HPDE6-E6E7 (cell line): ENCODE measurements around the gene RFFL.
"Not testable (repeated sequence)": the region's sequence is repeated elsewhere in the genome, so short reads cannot be mapped to it uniquely, and the experiment has no call there.

Experiments
- DNase-seq: peaks from one replicate; pipeline ENCODE4 v3.0.0; 2011; ENCODE audit warnings: missing footprints; ENCODE audit errors: extremely low spot score

RFFL gene

DNA sequence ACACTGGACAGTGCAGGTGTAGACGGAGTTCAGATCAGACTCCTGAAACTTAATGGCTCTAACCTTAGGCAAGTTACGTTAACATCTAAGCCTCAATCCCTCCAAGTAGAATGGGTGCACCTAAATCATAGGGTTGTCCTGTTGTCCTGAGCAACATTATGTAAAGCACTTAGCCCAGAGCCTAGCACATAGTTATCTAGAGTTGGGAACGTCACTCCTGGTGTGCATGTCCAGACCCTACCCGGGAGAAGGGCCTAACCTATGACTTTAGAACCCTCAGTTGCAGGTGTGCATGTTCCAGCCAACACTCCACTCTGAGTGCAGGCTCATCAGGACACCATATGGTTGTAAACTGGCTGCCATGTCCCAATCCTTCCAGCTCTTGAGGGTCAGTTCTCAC lies 57.2 kb downstream of the RFFL start:
- no peak for DNase-seq

DNA sequence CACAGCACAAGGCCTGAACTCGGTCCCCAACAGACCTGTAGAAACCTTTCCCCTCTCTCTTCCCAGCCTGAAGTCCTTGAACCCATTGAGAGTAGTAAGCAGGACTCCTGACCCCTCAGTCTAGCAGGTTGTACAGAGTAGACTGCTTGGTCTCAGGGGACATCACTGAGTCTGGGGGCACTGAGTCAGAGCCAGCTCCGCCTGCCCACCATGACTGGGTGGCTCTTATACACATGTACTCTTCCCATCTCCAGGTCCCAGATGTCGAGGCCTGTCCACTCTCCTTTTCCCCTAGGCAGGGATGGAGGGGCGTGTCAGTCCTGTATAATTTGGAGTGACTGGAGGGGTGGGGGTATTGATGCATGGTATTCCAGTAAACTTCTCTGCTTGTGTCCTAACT lies 59.7 kb downstream of the RFFL start:
- DNase-seq = no peak

DNA sequence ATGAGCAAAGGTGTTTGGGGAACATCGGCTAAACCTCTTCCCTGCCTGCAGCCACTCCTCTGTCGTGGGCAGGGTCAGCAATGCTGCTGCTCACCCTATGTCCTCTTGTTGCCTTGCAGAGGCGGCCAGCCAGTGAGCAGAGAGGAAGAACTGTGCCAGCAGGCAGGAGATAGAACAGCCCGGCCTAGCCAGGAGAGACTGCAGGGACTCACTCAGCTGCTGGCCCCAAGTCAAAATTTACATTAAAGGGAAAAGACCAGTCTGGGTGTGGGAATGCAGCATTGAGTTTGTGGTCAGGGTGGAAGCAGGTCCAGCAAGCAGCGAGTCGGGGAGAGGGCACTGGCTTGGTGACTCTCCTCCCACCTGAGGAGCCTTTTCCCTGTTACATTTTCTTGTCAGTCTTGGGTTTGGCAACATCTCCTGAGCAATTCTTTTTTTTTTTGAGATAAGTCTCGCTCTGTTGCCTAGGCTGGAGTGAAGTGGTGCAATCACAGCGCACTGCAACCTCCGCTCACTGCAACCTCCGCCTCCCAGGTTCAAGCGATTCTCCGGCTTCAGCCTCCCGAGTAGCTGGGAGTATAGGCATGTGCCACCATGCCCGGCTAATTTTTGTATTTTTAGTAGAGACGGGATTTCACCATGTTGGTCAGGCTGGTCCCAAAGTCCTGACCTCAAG lies 60.5 kb downstream of the RFFL start:
- DNase-seq = no peak

DNA sequence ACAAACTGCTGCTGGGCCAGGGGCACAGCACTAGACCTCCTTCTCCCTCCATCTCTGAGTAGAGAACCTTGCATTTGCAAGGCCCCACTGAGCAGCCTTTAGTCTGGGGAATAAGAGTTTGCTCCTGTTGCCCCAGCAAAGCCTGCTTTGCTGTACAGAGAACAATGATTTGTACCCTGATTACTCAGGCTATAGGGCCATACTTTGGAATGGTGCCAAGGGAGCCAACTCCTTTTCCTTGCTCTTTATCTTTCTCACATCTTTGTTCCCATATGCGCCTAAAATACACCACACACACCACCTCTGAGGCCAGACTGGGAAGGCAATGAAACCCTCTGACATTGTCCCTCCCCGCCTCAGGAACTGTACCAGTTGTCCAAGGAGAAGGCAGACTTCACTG lies 62.0 kb downstream of the RFFL start:
- no peak for DNase-seq

DNA sequence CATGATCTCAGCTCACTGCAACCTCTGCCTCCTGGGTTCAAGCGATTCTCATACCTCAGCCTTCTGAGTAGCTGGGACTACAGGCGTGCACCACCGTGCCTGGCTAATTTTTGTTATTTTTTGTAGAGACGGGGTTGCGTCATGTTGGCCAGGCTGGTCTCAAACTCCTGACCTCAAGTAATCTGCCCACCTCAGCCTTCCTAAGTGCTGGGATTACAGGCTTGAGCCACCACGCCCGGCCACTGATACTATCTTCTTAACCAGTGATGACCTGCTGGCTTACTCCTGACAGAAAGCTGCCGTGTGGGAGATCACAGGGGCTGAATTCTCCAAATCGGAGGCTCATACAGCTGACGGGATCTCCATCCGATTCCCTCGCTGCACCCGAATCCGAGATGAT lies 62.5 kb downstream of the RFFL start:
- not testable (repeated sequence) for DNase-seq

DNA sequence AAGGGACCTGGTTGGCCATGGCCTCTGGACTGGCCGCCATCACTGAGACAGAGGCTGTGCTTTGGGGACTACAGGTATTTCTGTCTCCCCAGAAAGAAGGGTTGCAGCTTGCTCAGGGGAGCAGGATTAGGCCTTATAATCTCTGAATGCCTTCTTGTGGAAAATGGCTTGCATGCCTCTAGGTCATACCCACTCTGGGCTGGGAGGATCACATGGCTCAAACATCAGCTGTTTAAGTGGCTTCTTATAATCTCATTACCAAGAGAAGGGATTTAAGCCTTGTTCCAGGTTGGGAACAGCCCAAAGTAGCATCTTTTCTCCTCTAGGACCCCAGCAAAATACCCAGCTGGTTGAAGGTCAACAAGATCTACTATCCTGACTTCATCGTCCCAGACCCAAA lies 64.1 kb downstream of the RFFL start:
- no peak for DNase-seq

DNA sequence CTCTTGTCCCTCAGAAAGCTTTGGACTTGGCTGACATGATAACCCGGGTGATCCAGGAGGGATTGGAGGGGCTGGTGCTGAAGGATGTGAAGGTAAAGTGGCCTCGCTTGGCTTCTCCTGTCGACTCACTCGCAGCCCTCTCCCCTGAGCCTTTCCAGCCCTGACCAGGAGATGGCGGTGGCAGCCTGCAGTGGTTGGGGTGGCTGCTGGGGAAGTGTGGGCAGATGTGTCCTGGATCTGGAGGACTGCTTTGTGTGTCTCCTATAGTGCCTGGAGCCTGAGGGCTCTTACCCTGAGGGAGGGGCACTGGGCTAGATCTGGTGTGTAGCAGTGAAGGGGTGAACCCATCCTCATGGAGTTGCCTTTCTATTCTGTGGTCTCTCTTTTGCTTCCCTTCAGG lies 65.3 kb downstream of the RFFL start:
- DNase-seq = peak; percentile 90

DNA sequence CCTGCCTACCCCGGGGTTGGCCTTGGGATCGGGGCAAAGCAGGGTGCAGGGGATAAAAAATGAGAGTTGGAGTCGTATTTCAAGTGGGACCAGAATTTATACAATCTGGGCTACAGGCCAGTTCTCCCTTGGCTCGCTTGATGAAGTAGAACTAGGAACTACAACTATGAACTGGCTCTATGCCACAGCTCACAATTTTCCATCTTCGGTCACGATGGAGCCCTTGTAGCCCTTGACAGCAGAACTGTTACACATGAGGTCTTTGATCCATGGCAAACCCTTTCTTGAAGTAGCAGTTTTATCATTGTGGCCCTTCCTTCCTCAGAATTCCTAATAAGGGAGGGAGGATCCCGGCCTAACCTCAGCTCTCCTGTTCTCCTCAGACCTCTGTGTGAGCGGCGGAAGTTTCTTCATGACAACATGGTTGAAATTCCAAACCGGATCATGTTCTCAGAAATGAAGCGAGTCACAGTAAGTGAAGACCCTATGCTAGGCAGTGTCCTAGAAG lies 66.1 kb downstream of the RFFL start:
- no peak for DNase-seq

DNA sequence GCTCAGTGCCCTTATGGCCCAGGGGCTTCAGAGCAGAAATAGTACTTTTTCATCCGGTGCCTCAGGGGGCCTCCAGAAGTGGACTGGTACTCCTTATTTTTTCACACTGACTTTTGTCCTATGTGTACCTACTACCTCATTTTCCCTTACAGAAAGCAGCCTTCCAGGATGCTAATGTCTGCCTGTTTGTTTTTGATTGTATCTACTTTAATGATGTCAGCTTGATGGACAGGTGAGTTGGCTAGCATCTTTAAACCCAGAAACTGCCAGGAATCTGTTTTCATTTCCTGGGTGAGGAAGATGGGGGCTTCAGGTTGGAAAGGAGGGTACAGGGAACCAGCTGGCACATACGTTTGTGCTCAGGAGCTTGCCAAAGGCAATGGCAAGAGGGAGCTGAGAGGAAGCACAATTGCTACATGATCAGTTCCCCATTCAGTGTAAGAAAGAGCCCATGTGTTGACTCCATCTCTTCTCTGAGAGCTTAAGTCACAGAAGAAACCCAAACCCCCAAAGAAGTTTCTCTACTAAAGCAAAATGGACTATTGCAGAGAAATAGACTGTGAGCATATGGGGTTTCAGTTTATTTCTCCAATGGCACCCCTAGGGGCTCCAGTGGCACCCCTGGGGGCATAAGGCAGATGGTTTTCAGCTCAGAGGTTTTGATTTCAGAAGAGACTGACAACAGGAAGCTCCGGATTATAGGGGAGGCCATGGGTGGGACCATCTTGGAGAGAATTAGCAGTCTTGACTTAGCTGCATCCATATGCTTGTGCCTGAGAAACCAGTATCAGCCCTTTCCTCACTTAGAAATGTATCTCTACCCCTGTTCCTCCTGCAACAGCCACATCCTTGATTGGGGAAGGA lies 66.9 kb downstream of the RFFL start:
- no peak for DNase-seq

DNA sequence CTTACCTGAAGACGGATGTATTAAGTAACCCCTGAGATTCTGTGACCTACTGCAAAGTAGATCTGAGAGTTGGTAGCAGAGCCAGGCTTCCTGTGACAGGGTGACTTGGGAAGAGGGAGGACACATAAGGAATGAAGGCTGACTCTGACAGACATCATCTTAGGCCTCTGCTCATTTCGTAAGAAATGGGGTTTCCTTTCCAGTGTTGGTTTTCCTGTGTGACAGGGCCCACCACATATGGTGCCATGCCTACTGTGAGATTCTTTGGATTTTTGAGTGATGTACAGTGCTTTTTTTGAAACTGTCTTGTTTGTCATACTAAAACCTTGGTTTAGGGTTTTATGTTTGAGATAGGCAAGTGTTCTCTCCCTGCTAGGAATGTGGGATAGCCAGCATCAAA lies 70.5 kb downstream of the RFFL start:
- no peak for DNase-seq

DNA sequence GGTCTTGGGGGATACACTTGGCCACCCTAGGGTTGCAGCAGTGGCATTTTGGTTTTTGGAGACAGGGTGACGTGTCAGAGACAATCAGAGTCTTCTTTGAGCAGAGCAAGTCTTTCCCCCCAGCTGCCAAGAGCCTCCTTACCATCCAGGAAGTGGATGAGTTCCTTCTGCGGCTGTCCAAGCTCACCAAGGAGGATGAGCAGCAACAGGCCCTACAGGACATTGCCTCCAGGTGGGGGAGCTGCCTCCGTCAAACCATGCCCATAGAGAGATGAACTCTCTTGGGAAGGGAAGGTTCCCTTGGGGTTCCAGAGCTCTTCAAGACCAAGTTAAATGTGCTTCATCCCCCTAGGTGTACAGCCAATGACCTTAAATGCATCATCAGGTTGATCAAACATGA lies 71.9 kb downstream of the RFFL start:
- no peak for DNase-seq

DNA sequence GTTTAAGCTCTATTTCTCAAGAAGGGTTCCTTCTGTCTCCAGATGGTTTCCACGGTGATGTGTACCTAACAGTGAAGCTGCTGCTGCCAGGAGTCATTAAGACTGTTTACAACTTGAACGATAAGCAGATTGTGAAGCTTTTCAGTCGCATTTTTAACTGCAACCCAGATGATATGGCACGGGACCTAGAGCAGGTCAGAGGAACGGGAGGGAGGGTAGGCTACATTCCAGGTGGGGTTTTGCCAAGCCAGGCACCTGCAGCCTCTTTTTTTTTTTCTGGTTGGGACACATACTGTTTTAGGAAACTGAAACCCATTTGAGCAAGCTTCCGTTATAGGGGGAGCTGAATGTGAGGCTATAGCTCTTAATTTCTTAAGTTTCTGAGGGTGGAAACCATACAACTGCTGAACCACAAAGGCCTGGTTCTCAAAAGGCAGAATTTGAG lies 72.6 kb downstream of the RFFL start:
- DNase-seq = no peak

DNA sequence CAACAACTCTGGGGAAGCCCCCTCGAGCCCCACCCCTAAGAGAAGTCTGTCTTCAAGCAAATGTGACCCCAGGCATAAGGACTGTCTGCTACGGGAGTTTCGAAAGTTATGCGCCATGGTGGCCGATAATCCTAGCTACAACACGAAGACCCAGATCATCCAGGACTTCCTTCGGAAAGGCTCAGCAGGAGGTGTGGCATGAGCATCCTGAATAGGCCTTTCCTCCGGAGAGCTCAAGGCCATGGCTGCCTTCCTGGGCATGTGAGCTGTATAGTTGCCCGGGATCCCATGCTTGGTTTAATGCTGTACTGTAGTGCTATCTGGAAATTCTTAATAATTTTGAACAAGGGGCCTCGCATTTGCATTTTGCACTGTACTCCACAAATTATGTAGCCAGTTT lies 74.0 kb downstream of the RFFL start:
- no peak for DNase-seq

DNA sequence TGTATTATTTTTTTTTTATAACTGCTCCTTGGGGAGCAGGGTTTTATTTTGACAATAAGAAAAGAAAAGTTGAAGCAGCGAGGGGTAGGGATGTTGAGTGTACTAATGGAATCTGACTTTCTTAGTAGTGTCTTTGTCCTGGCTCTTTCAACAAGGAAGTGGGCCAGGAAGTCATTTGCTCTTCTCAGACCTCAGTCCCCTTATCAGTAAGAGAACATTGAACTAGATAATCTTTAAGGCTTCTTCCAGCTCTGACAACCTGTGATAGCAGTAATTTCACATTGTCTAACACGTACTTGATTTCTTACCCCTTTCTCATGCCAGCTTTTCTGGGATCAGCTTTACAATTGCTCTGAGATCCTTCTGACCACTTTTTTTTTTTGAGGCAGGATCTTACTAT lies 74.9 kb downstream of the RFFL start:
- DNase-seq = no peak

DNA sequence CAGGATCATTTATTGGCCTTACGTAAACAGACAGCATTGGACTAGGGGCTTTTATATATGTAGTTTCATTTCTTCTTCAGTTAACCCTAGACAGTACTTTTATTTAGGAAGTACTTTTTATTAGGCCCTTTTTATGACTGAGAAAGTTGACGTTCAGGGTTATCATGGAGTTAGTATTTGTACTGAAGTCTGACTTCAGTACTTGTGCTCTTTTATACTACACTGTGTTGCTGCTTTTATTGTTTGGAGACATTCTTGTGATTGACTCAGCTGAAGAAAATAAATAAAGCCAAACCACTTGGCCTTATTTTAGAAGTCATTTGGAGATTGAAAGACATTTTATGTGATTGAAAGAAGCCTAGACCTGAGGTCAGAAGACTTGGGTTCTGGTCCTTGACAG lies 76.3 kb downstream of the RFFL start:
- no peak for DNase-seq

DNA sequence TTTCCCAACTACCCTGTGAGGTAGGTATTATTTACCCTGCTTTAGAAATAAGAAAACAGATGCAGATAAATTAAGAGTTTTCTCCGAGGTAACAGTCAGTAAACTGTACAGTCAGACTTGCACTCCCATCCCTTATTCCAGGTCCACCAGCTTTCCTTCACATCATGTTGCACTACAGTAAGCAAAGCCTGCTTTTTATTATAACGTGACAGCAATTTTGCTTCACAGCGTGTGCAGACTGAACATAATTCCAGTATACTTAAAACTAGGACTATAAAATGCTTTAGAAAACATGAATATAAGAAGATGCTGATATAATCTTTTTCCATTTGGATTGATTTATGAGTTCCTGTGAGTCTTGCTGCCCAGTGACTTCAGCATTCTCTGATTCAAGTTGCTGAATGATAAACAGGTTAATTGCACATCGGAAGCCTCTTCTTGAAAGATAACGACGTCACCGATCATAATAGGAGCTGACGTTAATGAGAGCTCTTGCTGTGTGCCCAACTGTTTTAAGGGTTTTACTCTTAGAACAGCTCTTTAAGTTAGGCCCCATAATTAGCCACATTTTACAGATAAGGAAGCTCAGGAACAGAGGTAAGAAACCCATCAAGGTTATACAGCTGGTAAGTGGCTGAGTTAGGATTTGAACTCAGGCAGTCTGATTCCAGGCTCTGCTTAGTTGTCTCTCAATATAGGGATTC lies 81.8 kb downstream of the RFFL start:
- no peak for DNase-seq

DNA sequence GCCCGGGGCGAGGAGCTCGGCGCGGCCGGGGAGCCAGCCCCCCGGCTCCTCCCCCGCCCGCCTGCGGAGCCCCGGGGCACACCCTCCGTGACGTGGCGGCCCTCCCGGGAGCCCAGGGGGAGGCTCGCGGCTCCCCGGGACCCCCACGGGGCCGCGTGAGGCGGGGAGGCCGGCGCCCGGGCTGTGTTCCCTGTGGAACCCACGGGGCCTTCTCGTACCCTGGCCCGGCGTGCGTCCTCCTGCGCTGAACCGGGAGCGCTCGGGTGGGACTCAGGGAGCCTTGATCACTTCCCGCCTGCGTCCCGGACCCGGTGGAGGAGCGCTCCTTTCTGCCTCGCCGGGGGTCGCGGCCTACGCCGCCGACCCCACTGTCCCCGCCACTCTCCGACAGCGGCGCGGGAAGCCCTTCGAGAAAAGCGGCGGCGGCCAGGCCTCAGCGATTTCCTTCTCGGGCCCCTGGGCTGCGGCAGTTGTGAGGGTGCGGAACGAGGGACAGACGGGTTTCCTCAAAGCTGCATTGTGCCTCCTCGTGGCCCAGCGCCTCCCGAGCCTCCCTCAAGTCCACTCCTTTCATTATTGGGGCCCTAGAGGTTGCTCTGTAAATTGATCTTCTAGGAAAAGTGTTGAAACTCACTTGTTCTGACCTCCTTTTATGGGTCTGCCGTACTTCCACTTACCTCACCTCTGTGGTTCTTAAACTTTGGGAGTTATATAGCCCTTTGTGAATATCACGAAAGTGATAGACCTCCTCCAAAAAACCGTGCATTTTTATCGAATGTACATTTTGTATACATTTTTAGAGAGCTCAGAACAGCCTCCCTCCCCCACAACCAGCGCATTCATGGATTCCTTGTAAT lies 82.6 kb downstream of the RFFL start:
- peak; percentile 86 for DNase-seq

DNA sequence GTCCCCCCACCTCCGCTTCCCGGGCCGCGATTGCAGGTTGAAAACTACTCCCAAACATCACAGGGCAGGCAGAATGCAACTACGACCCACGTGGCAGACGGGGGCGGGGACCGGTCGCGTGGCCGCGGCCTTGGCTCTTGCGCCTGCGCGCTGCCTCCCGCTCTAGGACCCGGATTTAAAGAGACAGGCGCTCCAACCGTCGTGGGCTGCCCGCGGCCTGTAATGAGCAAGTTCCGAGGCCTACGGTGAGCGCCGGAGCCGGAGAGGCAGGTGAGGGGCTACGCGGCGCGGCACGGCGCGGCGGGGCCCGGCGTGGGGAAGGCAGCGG lies 83.2 kb downstream of the RFFL start, which contains the start of gene LIG3:
Gene LIG3, plus strand, starts transcription at position 160 of the 328 bp plus-strand sequence. CDS start 2,494 bp downstream, outside the sequence.
- peak; percentile 97 for DNase-seq

DNA sequence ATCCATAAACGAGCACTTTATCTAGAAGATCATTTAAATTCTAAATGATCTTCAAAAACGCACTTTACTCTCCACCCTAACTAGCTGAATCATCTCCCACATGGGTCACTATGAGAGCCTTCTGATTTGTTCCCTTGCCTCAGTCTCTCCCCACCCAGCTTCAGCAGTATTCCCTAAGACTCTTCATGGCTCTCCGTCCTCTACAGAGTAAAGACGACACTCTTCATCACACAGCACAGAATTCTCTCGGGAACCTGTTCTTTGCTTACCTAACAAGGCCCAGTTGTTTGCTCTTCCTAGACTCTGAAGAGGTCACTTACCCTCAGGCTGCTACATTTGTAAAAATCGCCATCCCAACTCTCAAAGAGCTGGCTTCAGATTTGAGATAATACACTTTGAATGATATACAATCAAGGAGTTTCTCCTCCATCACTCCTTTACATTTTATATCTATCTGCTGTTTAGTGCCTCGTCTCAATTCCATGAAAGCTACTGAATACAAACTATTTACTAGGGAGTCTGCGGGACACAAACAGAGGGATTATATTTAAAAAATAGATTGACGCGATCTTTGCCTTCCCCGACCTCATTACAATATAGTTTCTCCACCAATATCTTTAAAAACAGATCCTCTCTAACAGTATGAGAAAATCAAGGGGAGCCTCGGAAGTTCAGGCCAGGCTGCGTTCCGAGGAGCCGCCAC lies 83.7 kb downstream of the RFFL start:
- no peak for DNase-seq

DNA sequence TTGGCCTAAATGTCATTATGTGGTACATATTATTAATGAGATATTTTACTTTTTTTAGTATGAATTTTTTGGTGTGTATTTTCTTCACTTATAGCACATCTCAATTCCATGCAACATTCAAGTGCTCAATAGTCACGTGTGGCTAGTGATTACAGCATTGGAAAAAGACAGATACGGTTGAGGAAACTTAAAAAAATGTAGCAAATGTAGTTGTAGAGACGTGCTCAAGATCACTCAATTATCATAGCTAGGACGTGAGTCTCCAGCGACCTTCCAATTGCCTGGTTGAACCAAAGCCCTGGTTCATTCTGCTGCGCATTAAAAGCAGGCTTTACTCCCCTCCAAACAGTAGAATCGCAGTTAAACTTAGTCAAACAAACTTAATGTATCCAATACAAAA lies 84.4 kb downstream of the RFFL start:
- DNase-seq = no peak
